Psoas muscle (tissue), 8 donors: ENCODE results near the gene PCBD1. TPM values are rescaled to one million over a fixed set of nuclear protein-coding genes. Genes with fewer than 3 reads are reported as not detected.

ENCODE experiments used
- ATAC-seq, 4 donors: fragments of 200-7000 bp; cut with Tn5 transposase; one replicate each; pipeline ENCODE4 v1.9.1; 2020; ENCODE audit warnings: moderate library complexity in 3 of 4, mild to moderate bottlenecking in 2 of 4
- DNase-seq, 2 donors: peaks; one replicate each; pipeline ENCODE4 v3.0.0-alpha.2; 2020
- H3K27ac ChIP-seq: fragments of 200-600 bp; one replicate; pipeline ENCODE4 v1.8.0; 2022
- H3K27me3 ChIP-seq, 3 donors: fragments of 200-600 bp in 1 of 3; one replicate each; pipeline versions ENCODE4 v1.6.1 to v1.8.0; 2013 to 2022; ENCODE audit warnings: low read length in 2 of 3, mild to moderate bottlenecking in 2 of 3, moderate library complexity in 1 of 3; ENCODE audit not compliant: insufficient read depth in 3 of 3
- H3K36me3 ChIP-seq, 2 donors: fragments of 200-600 bp in 1 of 2; one replicate each; pipeline versions ENCODE4 v1.6.1 to v1.8.0; 2013 to 2022; ENCODE audit warnings: low read depth in 1 of 2, mild to moderate bottlenecking in 1 of 2, moderate library complexity in 1 of 2; ENCODE audit not compliant: insufficient read depth in 1 of 2
- H3K4me1 ChIP-seq: fragments of 200-600 bp; one replicate; pipeline ENCODE4 v1.8.0; 2022
- H3K4me3 ChIP-seq: fragments of 200-600 bp; one replicate; pipeline ENCODE4 v1.8.0; 2022; ENCODE audit warnings: mild to moderate bottlenecking
- H3K9me3 ChIP-seq: fragments of 200-600 bp; one replicate; pipeline ENCODE4 v1.8.0; 2022
- WGBS, 3 donors: extraction: QIAGEN DNeasy Blood & Tissue Kit; methylation state at CpG; one replicate each; pipeline versions ENCODE4 v1.1.6 to v1.1.7; 2013; 5-methylcytosine and 5-hydroxymethylcytosine counted together
- intact Hi-C, 2 donors: fragments of 100-400 bp; cut with DNase I; formaldehyde crosslinking; loops; one replicate each; pipeline versions ENCODE4 v1.11.0 to v1.14.2; 2022
- polyA plus RNA-seq, 3 donors: library from polyadenylated mRNA; stranded (reverse); fragments of 200-250 nt; gene quantifications; one replicate each; pipeline ENCODE4 v1.2.3, GENCODE V29; 2013
- total RNA-seq, 4 donors: library from RNA; stranded (reverse); fragmentation: NEBNext Ultra II Directional in 2 of 4; extraction: Animal tissue kit (Norgen Biotek cat#: 25700) in 2 of 4; gene quantifications; one replicate each; pipeline versions ENCODE4 v1.2.1 to v1.2.4, GENCODE V29; 2021 to 2023
- TF ChIP-seq, protein P1 (sequence below): fragments of 200-600 bp; IDR thresholded peaks from one replicate; pipeline ENCODE4 v1.8.0; 2022; ENCODE audit warnings: antibody characterized with exemption
- donor health status: healthy with polysubstance abuse.
- donor health status: DM: no; HTN: no; CAD: no; lungs with moderate emphysema.
- donor health status: Bipolar disorder and iron deficiency.
- donor health status: healthy.
- donor health status: DM: yes; HTN: yes; CAD: no.
- donor health status: DM: no; HTN: no; CAD: no.
- donor health status: DM: no; HTN: no; CAD: no.
- donor health status: DM: yes; HTN: yes; CAD: no.

PCBD1 gene
- total and polyA plus RNA-seq, 7 donors: 53.9 to 133 (median 78.3) TPM

DNA sequence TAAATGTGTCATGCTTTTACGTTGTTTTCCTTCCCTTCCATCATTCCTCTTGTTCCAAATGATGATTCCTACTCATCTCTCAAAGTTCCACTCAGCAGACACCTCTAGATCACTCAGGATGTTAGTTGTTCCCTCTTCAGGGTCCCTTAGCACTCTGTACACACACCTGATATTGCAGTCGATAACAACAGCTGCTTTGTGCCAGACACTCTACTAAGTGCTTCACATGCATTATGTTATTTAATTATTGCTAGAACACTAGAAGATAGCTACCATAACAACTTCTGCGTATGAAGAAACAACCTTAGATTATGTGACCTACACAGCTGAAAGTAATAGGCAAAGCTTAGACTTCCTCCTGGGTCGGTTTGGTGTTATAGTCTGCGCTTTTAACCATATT, 29.6 kb downstream of the PCBD1 start:
- DNase-seq (no peak), ATAC-seq (no peak)
- Histone ChIP-seq H3K4me3 (no peak overlapping the region), H3K36me3 (peaks cover 2 to 86% of the 10 kb centered on the region in 2 donors), H3K27ac (no peak overlapping the region), H3K9me3 (no peaks in the 10 kb centered on the region), H3K27me3 (no peaks in the 10 kb centered on the region), H3K4me1 (no peaks in the 10 kb centered on the region)
- TF ChIP-seq, protein P1, sequence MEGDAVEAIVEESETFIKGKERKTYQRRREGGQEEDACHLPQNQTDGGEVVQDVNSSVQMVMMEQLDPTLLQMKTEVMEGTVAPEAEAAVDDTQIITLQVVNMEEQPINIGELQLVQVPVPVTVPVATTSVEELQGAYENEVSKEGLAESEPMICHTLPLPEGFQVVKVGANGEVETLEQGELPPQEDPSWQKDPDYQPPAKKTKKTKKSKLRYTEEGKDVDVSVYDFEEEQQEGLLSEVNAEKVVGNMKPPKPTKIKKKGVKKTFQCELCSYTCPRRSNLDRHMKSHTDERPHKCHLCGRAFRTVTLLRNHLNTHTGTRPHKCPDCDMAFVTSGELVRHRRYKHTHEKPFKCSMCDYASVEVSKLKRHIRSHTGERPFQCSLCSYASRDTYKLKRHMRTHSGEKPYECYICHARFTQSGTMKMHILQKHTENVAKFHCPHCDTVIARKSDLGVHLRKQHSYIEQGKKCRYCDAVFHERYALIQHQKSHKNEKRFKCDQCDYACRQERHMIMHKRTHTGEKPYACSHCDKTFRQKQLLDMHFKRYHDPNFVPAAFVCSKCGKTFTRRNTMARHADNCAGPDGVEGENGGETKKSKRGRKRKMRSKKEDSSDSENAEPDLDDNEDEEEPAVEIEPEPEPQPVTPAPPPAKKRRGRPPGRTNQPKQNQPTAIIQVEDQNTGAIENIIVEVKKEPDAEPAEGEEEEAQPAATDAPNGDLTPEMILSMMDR: no peak
- intact Hi-C loops: no loop called here
- WGBS, 3 donors: 81 to 91% (median 91%) methylated on average over 5 of the region's 5 CpGs

DNA sequence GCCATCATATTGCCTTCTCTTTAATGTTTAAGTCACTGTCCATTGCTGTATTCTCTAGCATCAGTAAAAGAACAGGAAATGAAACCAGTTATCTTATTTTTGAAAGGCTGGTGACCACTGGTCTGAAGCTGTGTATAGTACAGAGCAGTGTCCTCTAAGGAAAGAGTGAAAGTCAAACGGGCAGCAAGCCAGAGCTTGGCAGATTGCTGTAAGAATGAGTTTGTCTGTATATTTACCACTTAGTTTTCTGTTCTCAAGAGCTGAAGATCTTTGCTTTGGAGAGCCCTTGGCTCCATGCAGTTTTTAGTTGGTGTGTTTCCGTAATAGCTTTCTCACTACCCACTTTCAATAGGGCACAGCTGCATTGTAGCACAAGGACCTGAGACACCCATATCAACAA, 31.9 kb downstream of the PCBD1 start:
- ATAC-seq (no peak), DNase-seq (no peak)
- TF ChIP-seq, protein P1: no peak
- Histone ChIP-seq H3K4me3 (no peak overlapping the region), H3K36me3 (peaks cover 2 to 93% of the 10 kb centered on the region in 2 donors), H3K9me3 (no peaks in the 10 kb centered on the region), H3K27ac (no peak overlapping the region), H3K4me1 (no peaks in the 10 kb centered on the region), H3K27me3 (no peaks in the 10 kb centered on the region)
- WGBS, 3 donors: 70 to 77% (median 72%) methylated on average over 2 of the region's 2 CpGs
- intact Hi-C loops: no loop called here

DNA sequence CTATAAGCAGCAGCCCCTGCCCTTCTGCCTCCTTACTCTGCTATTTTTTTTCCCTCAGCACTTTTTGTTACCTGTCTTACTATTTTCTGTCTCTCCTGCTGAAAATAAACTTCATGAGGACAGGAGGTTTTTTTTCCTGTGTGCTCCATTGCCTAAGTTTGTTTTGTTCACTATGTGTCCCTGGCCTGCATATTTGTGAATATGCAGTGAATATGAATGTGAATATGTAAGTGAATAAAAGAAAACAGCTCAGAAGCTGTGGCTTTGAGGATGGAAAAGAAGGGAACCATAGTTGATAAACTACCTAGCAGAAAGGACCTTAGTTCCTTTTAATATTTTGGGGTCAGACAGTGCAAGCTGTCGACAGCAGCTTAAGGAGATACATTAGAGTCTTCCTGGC, 34.9 kb downstream of the PCBD1 start:
- H3K27ac ChIP-seq: no peak overlapping the region
- no peak for ATAC-seq
- TF ChIP-seq, protein P1: no peak
- H3K9me3 ChIP-seq: no peaks in the 10 kb centered on the region
- WGBS, 3 donors: 83 to 87% (median 84%) methylated on average over 1 of the region's 1 CpG
- no peaks in the 10 kb centered on the region for H3K4me1 ChIP-seq
- no peaks in the 10 kb centered on the region for H3K27me3 ChIP-seq
- H3K36me3 ChIP-seq: peaks cover 3 to 64% of the 10 kb centered on the region in 2 donors
- no peak for DNase-seq
- intact Hi-C loops: no loop called here
- H3K4me3 ChIP-seq: no peak overlapping the region

DNA sequence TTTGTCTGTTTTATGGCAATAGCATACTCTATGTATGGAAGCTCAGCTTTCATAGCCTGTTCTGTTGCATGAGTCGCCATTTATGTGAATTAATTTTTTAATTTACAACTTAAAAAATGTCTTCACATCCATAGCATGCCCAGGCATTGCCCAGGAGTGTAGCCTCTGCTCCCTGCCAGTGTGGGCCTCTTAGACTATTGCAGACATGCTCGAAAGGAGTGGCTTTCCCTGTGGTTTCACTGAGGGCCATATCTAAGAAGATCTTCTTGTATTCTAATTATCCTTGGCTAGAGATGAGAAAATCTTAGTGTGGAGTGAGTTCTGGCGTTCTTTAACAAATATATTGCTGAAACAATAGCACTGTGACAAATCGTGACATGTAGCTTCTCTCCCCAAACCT, 35.3 kb downstream of the PCBD1 start:
- TF ChIP-seq, protein P1: no peak
- H3K27me3 ChIP-seq: no peaks in the 10 kb centered on the region
- DNase-seq (no peak), ATAC-seq (no peak)
- peaks cover 2% of the 10 kb centered on the region for H3K4me1 ChIP-seq
- intact Hi-C loops: no loop called here
- H3K36me3 ChIP-seq: peaks cover 3 to 59% of the 10 kb centered on the region in 2 donors
- no peak overlapping the region for H3K4me3 ChIP-seq
- H3K27ac ChIP-seq: no peak overlapping the region
- WGBS, 3 donors: 91 to 92% (median 92%) methylated on average over 4 of the region's 4 CpGs
- H3K9me3 ChIP-seq: no peaks in the 10 kb centered on the region
